Bronchial epithelial cell (primary cell): ENCODE results near the gene HOXC5. TPM values are rescaled to one million over a fixed set of nuclear protein-coding genes. Genes with fewer than 3 reads are reported as not detected.

ENCODE experiments used
- DNase-seq: peaks from one replicate; pipeline ENCODE4 v3.0.0-alpha.2; 2010; ENCODE audit warnings: low read depth
- FAIRE-seq: peaks from 2 replicates; lab custom pipeline; 2011; peaks lifted over from hg19 to GRCh38; lab: Jason Lieb, UNC
- H3K27me3 ChIP-seq: 2 replicates; pipeline ENCODE4 v1.5.1; 2011; ENCODE audit warnings: low read length; ENCODE audit not compliant: control insufficient read depth, insufficient read depth
- H3K36me3 ChIP-seq: 2 replicates; pipeline ENCODE4 v1.5.1; 2011; ENCODE audit warnings: low read length; ENCODE audit not compliant: control insufficient read depth, insufficient read depth
- H3K4me3 ChIP-seq: 2 replicates; pipeline ENCODE4 v1.5.1; 2011; ENCODE audit warnings: mild to moderate bottlenecking, low read depth, low read length, control low read depth
- total RNA-seq: library from RNA; depleted of rRNA; stranded (reverse); fragments of >200 nt; gene quantifications from 2 replicates; pipeline ENCODE4 v1.2.1, GENCODE V29; 2014
- TF ChIP-seq, protein P1 (sequence below): IDR thresholded peaks from 2 replicates; pipeline ENCODE4 v1.5.1; 2011; ENCODE audit warnings: mild to moderate bottlenecking, moderate library complexity, low read length, control low read depth, inconsistent platforms; ENCODE audit not compliant: insufficient read depth, severe bottlenecking

Gene HOXC5
- total RNA-seq, 1 donor from 2014 or later, result not detected

DNA sequence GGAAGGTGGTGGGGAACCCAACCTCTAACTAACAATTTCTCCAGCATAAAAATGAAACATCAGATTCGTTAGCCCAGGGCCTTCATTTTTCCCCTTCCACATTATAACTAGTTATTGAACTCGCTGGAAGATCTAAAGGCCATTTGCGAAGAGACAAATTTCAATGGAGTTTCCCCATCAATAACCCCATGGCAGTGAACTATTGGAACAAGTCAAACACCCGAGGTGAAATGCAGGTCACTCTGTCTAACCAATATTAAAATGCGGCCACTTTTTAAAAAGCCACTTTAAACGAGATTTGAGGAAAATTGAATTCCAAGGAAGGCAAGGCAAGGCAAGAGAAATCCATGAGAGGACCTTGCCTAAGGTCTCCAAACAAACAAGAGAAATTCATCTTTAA lies 16.3 kb downstream of the HOXC5 start:
- H3K27me3 ChIP-seq, result peaks cover 77% of the 10 kb centered on the region
- no peak overlapping the region for H3K4me3 ChIP-seq
- no peaks in the 10 kb centered on the region for H3K36me3 ChIP-seq
- DNase-seq (no peak), FAIRE-seq (no peak)
- TF ChIP-seq, protein P1, sequence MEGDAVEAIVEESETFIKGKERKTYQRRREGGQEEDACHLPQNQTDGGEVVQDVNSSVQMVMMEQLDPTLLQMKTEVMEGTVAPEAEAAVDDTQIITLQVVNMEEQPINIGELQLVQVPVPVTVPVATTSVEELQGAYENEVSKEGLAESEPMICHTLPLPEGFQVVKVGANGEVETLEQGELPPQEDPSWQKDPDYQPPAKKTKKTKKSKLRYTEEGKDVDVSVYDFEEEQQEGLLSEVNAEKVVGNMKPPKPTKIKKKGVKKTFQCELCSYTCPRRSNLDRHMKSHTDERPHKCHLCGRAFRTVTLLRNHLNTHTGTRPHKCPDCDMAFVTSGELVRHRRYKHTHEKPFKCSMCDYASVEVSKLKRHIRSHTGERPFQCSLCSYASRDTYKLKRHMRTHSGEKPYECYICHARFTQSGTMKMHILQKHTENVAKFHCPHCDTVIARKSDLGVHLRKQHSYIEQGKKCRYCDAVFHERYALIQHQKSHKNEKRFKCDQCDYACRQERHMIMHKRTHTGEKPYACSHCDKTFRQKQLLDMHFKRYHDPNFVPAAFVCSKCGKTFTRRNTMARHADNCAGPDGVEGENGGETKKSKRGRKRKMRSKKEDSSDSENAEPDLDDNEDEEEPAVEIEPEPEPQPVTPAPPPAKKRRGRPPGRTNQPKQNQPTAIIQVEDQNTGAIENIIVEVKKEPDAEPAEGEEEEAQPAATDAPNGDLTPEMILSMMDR, result no peak

DNA sequence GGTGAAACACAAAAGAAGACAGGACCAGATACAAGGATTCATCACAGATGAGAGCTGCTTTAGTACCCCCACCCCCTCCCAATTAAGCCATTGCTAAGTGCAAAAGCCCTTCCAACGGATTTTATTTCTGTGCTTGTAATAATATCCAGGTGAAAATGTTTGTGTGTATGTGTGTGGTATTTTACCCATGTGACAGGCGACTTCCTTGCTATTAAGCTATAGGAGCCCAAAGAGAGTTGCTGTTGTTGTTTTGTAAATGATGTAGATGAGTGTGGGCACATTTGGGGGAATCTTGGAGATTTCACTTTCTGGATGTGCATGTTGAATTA lies 17.6 kb downstream of the HOXC5 start:
- Histone ChIP-seq H3K27me3 (peaks cover 74% of the 10 kb centered on the region), H3K4me3 (no peak overlapping the region), H3K36me3 (no peaks in the 10 kb centered on the region)
- FAIRE-seq, result no peak
- no peak for DNase-seq
- TF ChIP-seq, protein P1, result no peak

DNA sequence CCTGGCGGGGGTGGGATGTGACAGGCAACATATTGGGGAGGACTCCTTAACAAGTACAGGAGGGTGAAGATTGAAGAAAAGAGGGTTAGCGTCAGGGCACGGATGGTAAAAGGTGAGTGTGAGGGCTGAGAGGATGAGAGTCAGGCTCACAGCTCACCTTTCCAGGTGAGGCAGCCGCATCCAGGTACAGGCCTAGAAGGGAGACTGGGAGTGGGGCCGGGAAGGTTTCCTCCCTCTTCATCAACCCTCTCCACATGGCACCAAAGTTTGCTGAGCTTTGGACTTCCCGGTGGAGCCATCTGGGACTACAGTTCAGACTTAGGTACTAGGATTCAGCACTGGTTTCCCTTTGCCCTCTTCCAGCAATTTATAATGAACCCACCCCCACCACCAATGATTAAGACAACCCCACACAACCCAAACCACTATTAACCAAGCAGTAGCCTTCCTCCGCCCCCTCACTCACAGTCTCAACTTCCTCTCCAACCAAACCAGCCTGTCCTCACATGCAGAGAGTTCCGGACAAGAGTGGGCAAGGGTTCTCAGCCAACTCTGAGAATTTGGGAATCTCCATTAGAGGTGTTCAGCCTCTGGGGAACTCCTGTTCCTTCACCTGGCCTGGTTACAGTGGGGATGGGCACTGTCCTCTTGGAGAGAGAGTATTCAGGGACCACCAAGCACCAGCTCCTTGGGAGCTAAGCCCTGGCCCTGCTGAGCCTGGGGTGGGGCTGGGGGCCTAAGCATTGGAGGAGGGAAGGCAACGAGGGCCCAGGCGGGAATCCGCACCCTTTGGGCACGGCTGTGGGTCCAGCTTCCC lies 18.4 kb downstream of the HOXC5 start:
- H3K27me3 ChIP-seq, result peaks cover 69% of the 10 kb centered on the region
- DNase-seq, result peak; percentile 34
- no peak overlapping the region for H3K4me3 ChIP-seq
- peak; percentile 7 for FAIRE-seq
- TF ChIP-seq, protein P1, result no peak
- H3K36me3 ChIP-seq, result no peaks in the 10 kb centered on the region

DNA sequence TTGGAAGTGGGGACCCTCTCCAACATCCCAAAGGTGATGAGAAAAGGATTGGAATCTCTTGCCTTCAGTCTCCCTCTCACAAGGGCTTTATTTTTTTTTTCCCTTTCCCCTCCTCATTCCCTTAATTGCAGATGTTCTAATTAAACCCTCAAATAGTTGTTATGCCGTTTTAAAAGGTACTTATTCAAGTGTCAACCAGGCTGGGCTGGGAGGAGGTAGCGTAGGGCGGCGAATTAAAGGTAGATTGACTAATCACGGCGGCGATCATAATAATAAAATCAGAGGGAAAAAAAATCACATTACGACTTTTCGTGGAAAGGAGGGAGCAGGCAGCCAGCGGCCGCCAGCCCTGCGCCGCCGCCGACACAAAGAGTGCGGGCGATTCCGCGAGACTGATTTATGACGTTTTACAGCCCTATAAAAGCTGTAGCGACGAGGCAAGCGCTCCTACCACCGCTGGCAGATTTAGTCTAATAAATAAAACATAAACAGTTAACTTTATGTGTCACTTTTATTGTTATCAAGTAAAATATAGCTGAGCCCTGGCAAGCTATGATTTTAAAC lies 19.1 kb downstream of the HOXC5 start:
- no peaks in the 10 kb centered on the region for H3K36me3 ChIP-seq
- DNase-seq, result no peak
- H3K27me3 ChIP-seq, result peaks cover 68% of the 10 kb centered on the region
- TF ChIP-seq, protein P1, result no peak
- FAIRE-seq, result no peak
- no peak overlapping the region for H3K4me3 ChIP-seq

DNA sequence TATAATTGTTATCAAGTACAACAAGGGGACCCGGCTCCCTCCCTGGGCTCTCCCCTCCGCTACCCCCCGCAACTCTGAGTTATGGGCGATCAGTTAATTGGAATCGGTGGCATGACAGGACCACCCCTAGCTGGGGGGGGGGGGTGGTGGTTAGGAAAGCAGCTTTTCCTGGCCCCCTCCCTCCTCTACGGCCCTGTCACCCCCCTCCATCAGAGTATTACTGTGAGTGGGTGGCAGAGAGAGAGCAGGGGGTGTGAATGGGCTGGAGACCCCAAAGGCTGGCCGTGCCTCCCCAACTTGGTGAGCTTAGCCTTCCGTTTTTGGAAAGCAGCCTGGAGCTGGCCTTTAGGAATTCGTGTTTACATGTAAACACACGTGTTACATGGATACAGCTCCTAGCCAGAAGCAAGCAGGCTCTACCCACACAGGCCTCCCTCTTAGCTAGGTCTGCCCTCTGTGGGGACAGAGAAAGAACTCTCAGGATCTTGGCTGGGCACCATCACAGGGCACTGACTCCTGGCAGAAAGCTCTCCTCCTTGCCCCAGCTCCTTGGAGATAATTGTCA lies 19.7 kb downstream of the HOXC5 start:
- Histone ChIP-seq H3K36me3 (no peaks in the 10 kb centered on the region), H3K4me3 (no peak overlapping the region), H3K27me3 (peaks cover 63% of the 10 kb centered on the region)
- TF ChIP-seq, protein P1, result no peak
- DNase-seq (no peak), FAIRE-seq (no peak)
